Measurements from ENCODE around the gene TAF6L.

The TAF6L gene

DNA sequence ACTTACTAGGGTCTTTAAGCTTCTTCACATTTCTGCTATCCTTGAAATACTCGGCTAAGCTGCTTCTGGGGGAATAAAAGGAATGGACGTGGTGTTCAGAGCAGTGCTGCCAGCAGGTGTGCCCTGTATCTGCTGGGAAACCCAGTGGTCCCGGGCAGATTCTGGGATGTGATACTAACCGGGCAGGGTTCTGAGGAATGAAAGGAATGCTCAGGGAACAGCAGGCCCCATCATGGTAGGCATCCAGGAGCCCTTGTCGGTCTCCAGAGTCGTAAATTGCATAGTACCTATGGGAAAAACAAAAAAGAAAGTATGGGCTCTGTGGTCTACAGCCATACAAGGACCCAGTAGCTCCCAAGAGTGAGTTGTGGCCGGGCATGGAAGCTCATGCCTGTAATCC lies 25.1 kb downstream of the TAF6L start:
- TF ChIP-seq CTCF (conservative IDR thresholded peaks at IDR 0.05; ENCODE audit: low read depth, low read length): no peak
- H3K4me3 ChIP-seq (ENCODE audit: low read depth, low read length): no peak overlapping the region
- DNase-seq (ENCODE audit: low read depth): no peak

DNA sequence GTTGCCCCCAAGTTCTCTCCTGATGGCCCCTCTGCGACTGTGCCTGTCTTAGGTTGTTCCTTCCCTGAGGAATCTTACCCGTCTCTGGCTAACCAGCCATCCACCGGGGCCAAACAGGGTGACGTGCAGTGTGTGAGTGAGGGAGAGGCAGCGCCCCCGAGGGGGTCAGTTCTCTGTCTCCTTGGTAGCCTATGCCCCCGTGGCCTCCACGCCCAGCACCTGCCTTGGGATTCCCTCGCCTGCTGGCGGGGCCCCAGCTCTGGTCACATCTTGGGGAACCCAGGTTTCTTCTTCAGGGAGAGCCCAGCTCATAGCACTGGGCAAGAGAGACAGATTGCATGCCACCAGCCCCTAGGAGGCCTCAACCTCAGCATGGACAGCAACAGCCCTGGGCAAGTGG lies 28.3 kb downstream of the TAF6L start:
- no peak for DNase-seq (ENCODE audit: low read depth)
- TF ChIP-seq CTCF (conservative IDR thresholded peaks at IDR 0.05; ENCODE audit: low read depth, low read length): no peak
- no peak overlapping the region for H3K4me3 ChIP-seq (ENCODE audit: low read depth, low read length)

- no peak for DNase-seq (ENCODE audit: low read depth)
- H3K4me3 ChIP-seq (ENCODE audit: low read depth, low read length): no peak overlapping the region
- no peak for TF ChIP-seq CTCF (conservative IDR thresholded peaks at IDR 0.05; ENCODE audit: low read depth, low read length)
These were observed 29.9 kb downstream of the TAF6L start for GRCh38 chr11:62801071-62801470.

DNA sequence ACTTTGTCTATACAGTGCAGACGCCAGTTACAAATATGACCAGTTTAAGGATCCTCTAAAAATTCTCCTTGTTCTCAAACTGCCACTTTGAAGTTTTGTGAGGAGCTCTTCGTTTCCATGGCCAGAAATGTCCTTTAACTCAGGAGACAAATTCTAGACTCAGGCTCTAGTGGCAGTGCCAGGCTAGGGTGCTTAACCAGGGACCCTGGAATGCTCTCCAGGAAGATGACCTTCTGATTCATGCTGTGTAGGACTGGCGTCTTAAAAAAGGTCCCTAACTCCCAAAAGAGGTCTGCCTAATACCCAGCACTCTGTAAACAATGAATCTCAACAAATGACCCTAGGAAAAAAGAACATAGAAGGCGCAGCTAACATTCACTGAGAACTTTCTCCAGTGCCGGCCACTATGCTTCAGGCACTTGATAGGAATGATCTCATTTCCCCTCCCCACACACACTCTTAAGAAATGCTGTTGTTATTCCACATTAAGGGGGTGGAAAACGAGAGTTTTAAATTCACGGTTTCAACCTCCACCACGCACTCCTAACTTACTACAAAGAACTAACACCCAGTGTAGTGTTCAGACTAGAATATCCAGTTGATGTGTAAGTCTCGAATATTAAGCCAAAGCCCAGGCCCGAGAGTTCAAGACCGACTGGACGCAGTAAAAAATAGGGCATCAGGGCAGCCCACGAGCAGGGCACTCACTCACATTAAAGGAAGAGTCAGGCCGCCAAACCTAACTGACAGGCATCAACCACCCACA lies 33.3 kb downstream of the TAF6L start:
- DNase-seq (ENCODE audit: low read depth): peak; percentile 73
- no peak for TF ChIP-seq CTCF (conservative IDR thresholded peaks at IDR 0.05; ENCODE audit: low read depth, low read length)
- H3K4me3 ChIP-seq (ENCODE audit: low read depth, low read length): peak overlapping the region; percentile 91

GRCh38 chr11:62805076-62805892 lies 34.1 kb downstream of the TAF6L start, which contains the start of gene NXF1:
Gene NXF1 (minus strand): TSS chr11:62805440. CDS start chr11:62805356, 84 bp downstream.
- peak within 1 kb of the TSS; percentile 91 for H3K4me3 ChIP-seq (ENCODE audit: low read depth, low read length)
- DNase-seq (ENCODE audit: low read depth): peak; percentile 97
- peak; percentile 32 for TF ChIP-seq CTCF (conservative IDR thresholded peaks at IDR 0.05; ENCODE audit: low read depth, low read length)

GRCh38 chr11:62805961-62806441 lies 34.8 kb downstream of the TAF6L start:
- peak; percentile 41 for DNase-seq (ENCODE audit: low read depth)
- peak overlapping the region; percentile 91 for H3K4me3 ChIP-seq (ENCODE audit: low read depth, low read length)
- no peak for TF ChIP-seq CTCF (conservative IDR thresholded peaks at IDR 0.05; ENCODE audit: low read depth, low read length)

Measured in choroid plexus epithelial cell (primary cell).